IMR-90 (cell line): ENCODE measurements around the gene RNASE2. TPM values are rescaled to one million over a fixed set of nuclear protein-coding genes. Genes with fewer than 3 reads are reported as not detected.

Experiments
- microRNA-seq, 2 experiments: library from miRNA; stranded (forward) in 1 of 2; unstranded in 1 of 2; fragments of 10-50 nt in 1 of 2; fragments of <30 nt in 1 of 2; gene quantifications in 1 of 2; microRNA quantifications in 1 of 2; one replicate each; pipeline versions ENCODE3 to v1.1.0; 2013 to 2020; ENCODE audit not compliant: insufficient read depth in 1 of 2, insufficient read length in 1 of 2, unreplicated experiment in 1 of 2
- polyA plus RNA-seq, 3 experiments: library from polyadenylated mRNA; depleted of rRNA; stranded (reverse); fragments of >200 nt; gene quantifications; 2 replicates each; pipeline ENCODE4 v1.2.3, GENCODE V29; 2012; ENCODE audit warnings: low replicate concordance in 1 of 3
- small RNA-seq, 5 experiments: library from RNA; depleted of rRNA; stranded (forward); fragments of <200 nt; gene quantifications; one replicate each; pipeline ENCODE3, GENCODE V24; 2012
- total RNA-seq: library from RNA; depleted of rRNA; stranded (reverse); fragments of >200 nt; gene quantifications from 2 replicates; pipeline ENCODE4 v1.2.3, GENCODE V29; 2012; rRNA removed

The RNASE2 gene
- total and polyA plus RNA-seq, 2 of the 4 experiments (the other 2 are of a cell fraction): not detected

Small RNA genes within 50 kb of the gene (microRNA-seq; reads per million reads assigned to microRNA genes)
- not detected for gene RN7SL189P (ENCODE audit: insufficient read depth, insufficient read length)

Small RNA genes within 50 kb of the gene (small RNA-seq; reads per million reads assigned to genes)
- 0 reads per million in 5 experiments for gene RN7SL189P

Other genes with a start within 250 kb of the RNASE2 start
- not detected in 2 replicates for gene EDDM3A, start 209.6 kb upstream of the RNASE2 start, total RNA-seq
- gene EDDM3A, start 209.6 kb upstream of the RNASE2 start, polyA plus RNA-seq (2012; rRNA removed): not detected in 2 replicates
- not detected in 2 replicates for gene EDDM3B, start 187.1 kb upstream of the RNASE2 start, total RNA-seq
- not detected in 2 replicates for gene EDDM3B, start 187.1 kb upstream of the RNASE2 start, polyA plus RNA-seq (2012; rRNA removed)
- not detected in 2 replicates for gene RNASE6, start 174.2 kb upstream of the RNASE2 start, total RNA-seq
- not detected in 2 replicates for gene RNASE6, start 174.2 kb upstream of the RNASE2 start, polyA plus RNA-seq (2012; rRNA removed)
- gene RNASE1, start 152.6 kb upstream of the RNASE2 start, total RNA-seq: not detected in 2 replicates
- gene RNASE1, start 152.6 kb upstream of the RNASE2 start, polyA plus RNA-seq (2012; rRNA removed): not detected in 2 replicates
- gene RNASE3, start 64.1 kb upstream of the RNASE2 start, total RNA-seq: not detected in 2 replicates
- gene RNASE3, start 64.1 kb upstream of the RNASE2 start, polyA plus RNA-seq (2012; rRNA removed): not detected in 2 replicates
- 25.0 and 32.8 TPM in 2 replicates for gene METTL17, start 34.5 kb downstream of the RNASE2 start, total RNA-seq
- gene METTL17, start 34.5 kb downstream of the RNASE2 start, polyA plus RNA-seq (2012; rRNA removed): 62.0 and 69.7 TPM in 2 replicates
- gene SLC39A2, start 43.8 kb downstream of the RNASE2 start, total RNA-seq: not detected in 2 replicates
- not detected in 2 replicates for gene SLC39A2, start 43.8 kb downstream of the RNASE2 start, polyA plus RNA-seq (2012; rRNA removed)
- gene NDRG2, start 69.6 kb downstream of the RNASE2 start, total RNA-seq: 0.36 and 0.56 TPM in 2 replicates
- 1.2 and 1.5 TPM in 2 replicates for gene NDRG2, start 69.6 kb downstream of the RNASE2 start, polyA plus RNA-seq (2012; rRNA removed)
- gene TPPP2, start 74.7 kb downstream of the RNASE2 start, total RNA-seq: not detected in 2 replicates
- gene TPPP2, start 74.7 kb downstream of the RNASE2 start, polyA plus RNA-seq (2012; rRNA removed): not detected in 2 replicates
- gene RNASE13, start 79.3 kb downstream of the RNASE2 start, total RNA-seq: not detected in 2 replicates
- not detected in 2 replicates for gene RNASE13, start 79.3 kb downstream of the RNASE2 start, polyA plus RNA-seq (2012; rRNA removed)
- gene RNASE7, start 86.9 kb downstream of the RNASE2 start, total RNA-seq: not detected in 2 replicates
- gene RNASE7, start 86.9 kb downstream of the RNASE2 start, polyA plus RNA-seq (2012; rRNA removed): not detected in 2 replicates
- not detected in 2 replicates for gene RNASE8, start 102.3 kb downstream of the RNASE2 start, total RNA-seq
- gene RNASE8, start 102.3 kb downstream of the RNASE2 start, polyA plus RNA-seq (2012; rRNA removed): not detected in 2 replicates
- gene ARHGEF40, start 114.8 kb downstream of the RNASE2 start, total RNA-seq: 16.1 and 18.1 TPM in 2 replicates
- 58.4 and 62.8 TPM in 2 replicates for gene ARHGEF40, start 114.8 kb downstream of the RNASE2 start, polyA plus RNA-seq (2012; rRNA removed)
- gene ZNF219, start 143.2 kb downstream of the RNASE2 start, total RNA-seq: 0.83 and 0.90 TPM in 2 replicates
- gene ZNF219, start 143.2 kb downstream of the RNASE2 start, polyA plus RNA-seq (2012; rRNA removed): 3.8 and 4.6 TPM in 2 replicates
- gene TMEM253, start 145.6 kb downstream of the RNASE2 start, total RNA-seq: not detected in 2 replicates
- gene TMEM253, start 145.6 kb downstream of the RNASE2 start, polyA plus RNA-seq (2012; rRNA removed): 0.07 TPM in 1 of 2 replicates, not detected in the other
- not detected in 2 replicates for gene OR5AU1, start 200.6 kb downstream of the RNASE2 start, total RNA-seq
- not detected in 2 replicates for gene OR5AU1, start 200.6 kb downstream of the RNASE2 start, polyA plus RNA-seq (2012; rRNA removed)